ENCODE results near the gene GRM8.

- TF ChIP-seq CTCF (conservative IDR thresholded peaks at IDR 0.05; ENCODE audit: low read depth, low read length) (no peak), EZH2 (IDR thresholded peaks at IDR 0.05; ENCODE audit: borderline replicate concordance, low read depth, low read length, poor library complexity, severe bottlenecking) (no peak)
Observed at GRCh38 chr7:126993626-126994213, 259.0 kb downstream of the GRM8 start.
